Ishikawa (cell line): ENCODE results near the gene ARFGEF3.

Source experiments
- CEBPB ChIP-seq: IDR thresholded peaks from 2 replicates; pipeline ENCODE4 v1.6.1; 2012
- CREB1 ChIP-seq: IDR thresholded peaks from 2 replicates; pipeline ENCODE4 v1.6.1; 2012; ENCODE audit warnings: low read depth
- EGR1 ChIP-seq: IDR thresholded peaks from 2 replicates; pipeline ENCODE4 v1.6.1; 2012
- FOXM1 ChIP-seq: IDR thresholded peaks from 2 replicates; pipeline ENCODE4 v1.6.1; 2012; ENCODE audit warnings: low read depth, borderline replicate concordance
- TAF1 ChIP-seq: IDR thresholded peaks from 2 replicates; pipeline ENCODE4 v1.6.1; 2012; ENCODE audit warnings: low read depth, mild to moderate bottlenecking

- TF ChIP-seq CEBPB (no peak), TAF1 (no peak), CREB1 (no peak), EGR1 (no peak), FOXM1 (no peak)
These were observed 92.0 kb downstream of the ARFGEF3 start for GRCh38 chr6:138253731-138254130.
